WTC11 (cell line): ENCODE data around the gene AURKA. TPM values are rescaled to one million over a fixed set of nuclear protein-coding genes. Genes with fewer than 3 reads are reported as not detected.

Experiments
- ATAC-seq: fragments of 200-7000 bp; cut with Tn5 transposase; 2 replicates; pipeline ENCODE4 v1.10.0; 2021; ENCODE audit warnings: mild to moderate bottlenecking, moderate library complexity
- CTCF ChIA-PET: fragments of 300-600 bp; sonication (Branson Sonifier 250); formaldehyde crosslinking; loops from one replicate; lab custom pipeline; 2021; ENCODE audit warnings: antibody characterized with exemption; lab: Charles Lee
- POLR2A ChIA-PET: fragments of 350-600 bp; sonication (Branson Sonifier 250); formaldehyde crosslinking; loops from one replicate; lab custom pipeline; 2021; ENCODE audit warnings: antibody characterized with exemption; lab: Charles Lee
- DNase-seq: peaks from one replicate; pipeline ENCODE4 v3.0.0; 2021; ENCODE audit warnings: low spot score
- H3K27ac Mint-ChIP-seq: 2 replicates; pipeline ENCODE4 v1.8.0; 2021; ENCODE audit warnings: mixed read lengths
- H3K27me3 Mint-ChIP-seq: 2 replicates; pipeline ENCODE4 v1.8.0; 2021; ENCODE audit warnings: low read depth, mild to moderate bottlenecking, moderate library complexity, mixed read lengths
- H3K36me3 Mint-ChIP-seq: 2 replicates; pipeline ENCODE4 v1.8.0; 2021; ENCODE audit warnings: mixed read lengths
- H3K4me1 Mint-ChIP-seq: 2 replicates; pipeline ENCODE4 v1.8.0; 2022; ENCODE audit warnings: mixed read lengths
- H3K4me3 Mint-ChIP-seq: 2 replicates; pipeline ENCODE4 v1.8.0; 2021; ENCODE audit warnings: mild to moderate bottlenecking, moderate library complexity, mixed read lengths
- H3K9me3 Mint-ChIP-seq: 2 replicates; pipeline ENCODE4 v1.8.0; 2021; ENCODE audit warnings: mixed read lengths
- CBFB ChIP-seq: sonication (generic); formaldehyde crosslinking; IDR thresholded peaks from 2 replicates; pipeline ENCODE4 v1.8.1; 2022; ENCODE audit warnings: mild to moderate bottlenecking, low read depth, missing genetic modification reagents
- EMX1 ChIP-seq: fragments of 250-450 bp; sonication (Bioruptor Pico); IDR thresholded peaks from 2 replicates; pipeline ENCODE4 v1.8.0; 2021; ENCODE audit warnings: mild to moderate bottlenecking
- FOXJ3 ChIP-seq: sonication (generic); formaldehyde crosslinking; IDR thresholded peaks from 2 replicates; pipeline ENCODE4 v1.9.0; 2021; ENCODE audit warnings: missing genetic modification reagents, mild to moderate bottlenecking, borderline replicate concordance
- FOXK1 ChIP-seq: sonication (generic); formaldehyde crosslinking; IDR thresholded peaks from 2 replicates; pipeline ENCODE4 v1.8.0; 2022; ENCODE audit warnings: mild to moderate bottlenecking, moderate library complexity, missing genetic modification reagents
- HMGA2 ChIP-seq: fragments of 250-450 bp; sonication (Bioruptor Pico); IDR thresholded peaks from 2 replicates; pipeline ENCODE4 v1.4.0; 2021; ENCODE audit warnings: mild to moderate bottlenecking, moderate library complexity
- JAZF1 ChIP-seq: fragments of 250-450 bp; sonication (Bioruptor Pico); IDR thresholded peaks from 2 replicates; pipeline ENCODE4 v1.9.0; 2021; ENCODE audit warnings: moderate library complexity, mild to moderate bottlenecking, inconsistent platforms
- KAT7 ChIP-seq: sonication (generic); formaldehyde crosslinking; IDR thresholded peaks from 2 replicates; pipeline ENCODE4 v1.8.1; 2023; ENCODE audit warnings: missing genetic modification reagents, mild to moderate bottlenecking, borderline replicate concordance
- NFATC4 ChIP-seq: fragments of 250-450 bp; sonication (Bioruptor Pico); IDR thresholded peaks from 2 replicates; pipeline ENCODE4 v1.9.0; 2021; ENCODE audit warnings: mild to moderate bottlenecking
- OVOL2 ChIP-seq: fragments of 250-450 bp; sonication (Bioruptor Pico); IDR thresholded peaks from 2 replicates; pipeline ENCODE4 v1.9.0; 2021; ENCODE audit warnings: mild to moderate bottlenecking, borderline replicate concordance
- PRRX2 ChIP-seq: fragments of 250-450 bp; sonication (Bioruptor Pico); IDR thresholded peaks from 2 replicates; pipeline ENCODE4 v1.8.0; 2021; ENCODE audit warnings: mild to moderate bottlenecking
- SMAD3 ChIP-seq: sonication (generic); formaldehyde crosslinking; IDR thresholded peaks from 2 replicates; pipeline ENCODE4 v1.8.0; 2022; ENCODE audit warnings: missing genetic modification reagents, mild to moderate bottlenecking, borderline replicate concordance
- SMAD4 ChIP-seq: sonication (generic); formaldehyde crosslinking; IDR thresholded peaks from 2 replicates; pipeline ENCODE4 v1.8.0; 2022; ENCODE audit warnings: mild to moderate bottlenecking, missing genetic modification reagents
- SP1 ChIP-seq: sonication (generic); formaldehyde crosslinking; conservative IDR thresholded peaks from 2 replicates; pipeline ENCODE4 v1.8.1; 2022; ENCODE audit warnings: missing genetic modification reagents
- TEAD1 ChIP-seq: sonication (generic); formaldehyde crosslinking; IDR thresholded peaks from 2 replicates; pipeline ENCODE4 v1.8.0; 2022; ENCODE audit warnings: mild to moderate bottlenecking, missing genetic modification reagents
- ZNF396 ChIP-seq: fragments of 250-450 bp; sonication (Bioruptor Pico); IDR thresholded peaks from 2 replicates; pipeline ENCODE4 v1.8.0; 2021; ENCODE audit warnings: mild to moderate bottlenecking, moderate library complexity, borderline replicate concordance
- ZNF423 ChIP-seq: fragments of 250-450 bp; sonication (Bioruptor Pico); IDR thresholded peaks from 2 replicates; pipeline ENCODE4 v2.1.2; 2022; ENCODE audit warnings: mild to moderate bottlenecking, moderate library complexity
- total RNA-seq: library from RNA; stranded (reverse); gene quantifications from 3 replicates; pipeline ENCODE4 v1.2.3, GENCODE V29; 2021
- TF ChIP-seq, protein P1 (sequence below): fragments of 250-450 bp; sonication (Bioruptor Pico); IDR thresholded peaks from 2 replicates; pipeline ENCODE4 v1.9.0; 2021; ENCODE audit warnings: mild to moderate bottlenecking
- TF ChIP-seq, protein P2 (sequence below): sonication (generic); formaldehyde crosslinking; IDR thresholded peaks from 2 replicates; pipeline ENCODE4 v1.8.1; 2022; ENCODE audit warnings: low read depth, missing genetic modification reagents, borderline replicate concordance
- TF ChIP-seq, protein P3 (sequence below): sonication (generic); formaldehyde crosslinking; IDR thresholded peaks from 2 replicates; pipeline ENCODE4 v1.8.0; 2023; ENCODE audit warnings: missing genetic modification reagents, mild to moderate bottlenecking, borderline replicate concordance
- TF ChIP-seq, protein P4 (sequence below): sonication (generic); formaldehyde crosslinking; IDR thresholded peaks from 2 replicates; pipeline ENCODE4 v1.8.1; 2022; ENCODE audit warnings: low read depth, mild to moderate bottlenecking, moderate library complexity, missing genetic modification reagents, borderline replicate concordance
- TF ChIP-seq, protein P5 (sequence below): sonication (generic); formaldehyde crosslinking; IDR thresholded peaks from 2 replicates; pipeline ENCODE4 v1.8.0; 2022; ENCODE audit warnings: mild to moderate bottlenecking, missing genetic modification reagents
- TF ChIP-seq, protein P6 (sequence below): sonication (generic); formaldehyde crosslinking; IDR thresholded peaks from 2 replicates; pipeline ENCODE4 v1.8.1; 2022; ENCODE audit warnings: mild to moderate bottlenecking, missing genetic modification reagents, moderate library complexity, borderline replicate concordance
- TF ChIP-seq, protein P7 (sequence below): sonication (generic); formaldehyde crosslinking; IDR thresholded peaks from 2 replicates; pipeline ENCODE4 v1.8.1; 2023; ENCODE audit warnings: mild to moderate bottlenecking, missing genetic modification reagents

Gene AURKA
- total RNA-seq, 1 experiment from 2014 or later, result 103 TPM

DNA sequence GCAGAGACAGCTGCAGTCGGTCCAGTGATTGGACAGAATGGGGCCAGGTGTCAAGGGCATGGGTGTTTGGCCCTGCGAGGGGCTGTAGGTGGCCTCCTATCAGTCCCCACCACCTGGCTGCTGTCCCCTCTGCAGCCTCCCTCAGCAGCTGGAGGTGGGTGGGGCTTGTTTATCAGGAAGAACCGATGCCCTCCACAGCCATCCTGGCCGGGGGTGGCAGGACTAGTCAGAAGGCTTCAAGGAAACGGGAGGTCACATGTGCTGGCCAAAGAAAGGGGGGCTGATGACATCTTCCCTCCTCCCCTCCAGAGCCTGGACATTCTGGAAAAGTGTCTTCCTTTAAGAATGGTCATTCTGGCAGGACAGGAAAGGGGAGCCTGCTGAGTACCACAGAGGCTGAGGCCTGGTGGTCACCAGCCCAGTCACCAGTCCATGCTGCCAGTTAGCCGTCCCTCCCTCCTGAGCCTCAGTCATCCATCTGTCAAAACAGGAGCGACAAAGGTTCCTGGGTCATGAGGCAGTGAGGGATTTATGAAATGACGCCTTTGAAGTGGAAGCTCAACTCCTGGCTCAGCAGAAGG, 29.1 kb downstream of the AURKA start:
- H3K27me3 Mint-ChIP-seq, result peaks cover 23% of the 10 kb centered on the region
- CTCF ChIA-PET, result interaction anchor here (0.6 kb wide), 1 partner anchor 302 kb away, joined by 4 read pairs; no protein-coding TSS in a partner anchor
- peaks cover 24% of the 10 kb centered on the region for H3K4me1 Mint-ChIP-seq
- no peaks in the 10 kb centered on the region for H3K9me3 Mint-ChIP-seq
- TF ChIP-seq PRRX2 (CRISPR knock-in tag), result no peak
- no peak for TF ChIP-seq SMAD4 (CRISPR knock-in tag)
- no peak for TF ChIP-seq FOXK1 (CRISPR knock-in tag)
- TF ChIP-seq, protein P1, sequence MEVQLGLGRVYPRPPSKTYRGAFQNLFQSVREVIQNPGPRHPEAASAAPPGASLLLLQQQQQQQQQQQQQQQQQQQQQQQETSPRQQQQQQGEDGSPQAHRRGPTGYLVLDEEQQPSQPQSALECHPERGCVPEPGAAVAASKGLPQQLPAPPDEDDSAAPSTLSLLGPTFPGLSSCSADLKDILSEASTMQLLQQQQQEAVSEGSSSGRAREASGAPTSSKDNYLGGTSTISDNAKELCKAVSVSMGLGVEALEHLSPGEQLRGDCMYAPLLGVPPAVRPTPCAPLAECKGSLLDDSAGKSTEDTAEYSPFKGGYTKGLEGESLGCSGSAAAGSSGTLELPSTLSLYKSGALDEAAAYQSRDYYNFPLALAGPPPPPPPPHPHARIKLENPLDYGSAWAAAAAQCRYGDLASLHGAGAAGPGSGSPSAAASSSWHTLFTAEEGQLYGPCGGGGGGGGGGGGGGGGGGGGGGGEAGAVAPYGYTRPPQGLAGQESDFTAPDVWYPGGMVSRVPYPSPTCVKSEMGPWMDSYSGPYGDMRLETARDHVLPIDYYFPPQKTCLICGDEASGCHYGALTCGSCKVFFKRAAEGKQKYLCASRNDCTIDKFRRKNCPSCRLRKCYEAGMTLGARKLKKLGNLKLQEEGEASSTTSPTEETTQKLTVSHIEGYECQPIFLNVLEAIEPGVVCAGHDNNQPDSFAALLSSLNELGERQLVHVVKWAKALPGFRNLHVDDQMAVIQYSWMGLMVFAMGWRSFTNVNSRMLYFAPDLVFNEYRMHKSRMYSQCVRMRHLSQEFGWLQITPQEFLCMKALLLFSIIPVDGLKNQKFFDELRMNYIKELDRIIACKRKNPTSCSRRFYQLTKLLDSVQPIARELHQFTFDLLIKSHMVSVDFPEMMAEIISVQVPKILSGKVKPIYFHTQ, result no peak
- TF ChIP-seq EMX1, result no peak
- no peak for TF ChIP-seq KAT7 (CRISPR knock-in tag)
- no peak for TF ChIP-seq JAZF1 (CRISPR knock-in tag)
- TF ChIP-seq, protein P2, sequence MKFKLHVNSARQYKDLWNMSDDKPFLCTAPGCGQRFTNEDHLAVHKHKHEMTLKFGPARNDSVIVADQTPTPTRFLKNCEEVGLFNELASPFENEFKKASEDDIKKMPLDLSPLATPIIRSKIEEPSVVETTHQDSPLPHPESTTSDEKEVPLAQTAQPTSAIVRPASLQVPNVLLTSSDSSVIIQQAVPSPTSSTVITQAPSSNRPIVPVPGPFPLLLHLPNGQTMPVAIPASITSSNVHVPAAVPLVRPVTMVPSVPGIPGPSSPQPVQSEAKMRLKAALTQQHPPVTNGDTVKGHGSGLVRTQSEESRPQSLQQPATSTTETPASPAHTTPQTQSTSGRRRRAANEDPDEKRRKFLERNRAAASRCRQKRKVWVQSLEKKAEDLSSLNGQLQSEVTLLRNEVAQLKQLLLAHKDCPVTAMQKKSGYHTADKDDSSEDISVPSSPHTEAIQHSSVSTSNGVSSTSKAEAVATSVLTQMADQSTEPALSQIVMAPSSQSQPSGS (CRISPR knock-in tag), result no peak
- TF ChIP-seq FOXJ3 (CRISPR knock-in tag), result no peak
- TF ChIP-seq CBFB (CRISPR knock-in tag), result no peak
- no peak for TF ChIP-seq SP1
- TF ChIP-seq NFATC4 (CRISPR knock-in tag), result no peak
- TF ChIP-seq, protein P3, sequence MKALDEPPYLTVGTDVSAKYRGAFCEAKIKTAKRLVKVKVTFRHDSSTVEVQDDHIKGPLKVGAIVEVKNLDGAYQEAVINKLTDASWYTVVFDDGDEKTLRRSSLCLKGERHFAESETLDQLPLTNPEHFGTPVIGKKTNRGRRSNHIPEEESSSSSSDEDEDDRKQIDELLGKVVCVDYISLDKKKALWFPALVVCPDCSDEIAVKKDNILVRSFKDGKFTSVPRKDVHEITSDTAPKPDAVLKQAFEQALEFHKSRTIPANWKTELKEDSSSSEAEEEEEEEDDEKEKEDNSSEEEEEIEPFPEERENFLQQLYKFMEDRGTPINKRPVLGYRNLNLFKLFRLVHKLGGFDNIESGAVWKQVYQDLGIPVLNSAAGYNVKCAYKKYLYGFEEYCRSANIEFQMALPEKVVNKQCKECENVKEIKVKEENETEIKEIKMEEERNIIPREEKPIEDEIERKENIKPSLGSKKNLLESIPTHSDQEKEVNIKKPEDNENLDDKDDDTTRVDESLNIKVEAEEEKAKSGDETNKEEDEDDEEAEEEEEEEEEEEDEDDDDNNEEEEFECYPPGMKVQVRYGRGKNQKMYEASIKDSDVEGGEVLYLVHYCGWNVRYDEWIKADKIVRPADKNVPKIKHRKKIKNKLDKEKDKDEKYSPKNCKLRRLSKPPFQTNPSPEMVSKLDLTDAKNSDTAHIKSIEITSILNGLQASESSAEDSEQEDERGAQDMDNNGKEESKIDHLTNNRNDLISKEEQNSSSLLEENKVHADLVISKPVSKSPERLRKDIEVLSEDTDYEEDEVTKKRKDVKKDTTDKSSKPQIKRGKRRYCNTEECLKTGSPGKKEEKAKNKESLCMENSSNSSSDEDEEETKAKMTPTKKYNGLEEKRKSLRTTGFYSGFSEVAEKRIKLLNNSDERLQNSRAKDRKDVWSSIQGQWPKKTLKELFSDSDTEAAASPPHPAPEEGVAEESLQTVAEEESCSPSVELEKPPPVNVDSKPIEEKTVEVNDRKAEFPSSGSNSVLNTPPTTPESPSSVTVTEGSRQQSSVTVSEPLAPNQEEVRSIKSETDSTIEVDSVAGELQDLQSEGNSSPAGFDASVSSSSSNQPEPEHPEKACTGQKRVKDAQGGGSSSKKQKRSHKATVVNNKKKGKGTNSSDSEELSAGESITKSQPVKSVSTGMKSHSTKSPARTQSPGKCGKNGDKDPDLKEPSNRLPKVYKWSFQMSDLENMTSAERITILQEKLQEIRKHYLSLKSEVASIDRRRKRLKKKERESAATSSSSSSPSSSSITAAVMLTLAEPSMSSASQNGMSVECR (CRISPR knock-in tag), result no peak
- no peak for TF ChIP-seq TEAD1 (CRISPR knock-in tag)
- no peak for TF ChIP-seq ZNF423
- no peak for TF ChIP-seq HMGA2
- TF ChIP-seq ZNF396 (CRISPR knock-in tag), result no peak
- POLR2A ChIA-PET, result no interaction called here
- peaks cover 3% of the 10 kb centered on the region for H3K36me3 Mint-ChIP-seq
- DNase-seq, result no peak
- no peak overlapping the region for H3K27ac Mint-ChIP-seq
- no peak overlapping the region for H3K4me3 Mint-ChIP-seq
- ATAC-seq, result no peak

DNA sequence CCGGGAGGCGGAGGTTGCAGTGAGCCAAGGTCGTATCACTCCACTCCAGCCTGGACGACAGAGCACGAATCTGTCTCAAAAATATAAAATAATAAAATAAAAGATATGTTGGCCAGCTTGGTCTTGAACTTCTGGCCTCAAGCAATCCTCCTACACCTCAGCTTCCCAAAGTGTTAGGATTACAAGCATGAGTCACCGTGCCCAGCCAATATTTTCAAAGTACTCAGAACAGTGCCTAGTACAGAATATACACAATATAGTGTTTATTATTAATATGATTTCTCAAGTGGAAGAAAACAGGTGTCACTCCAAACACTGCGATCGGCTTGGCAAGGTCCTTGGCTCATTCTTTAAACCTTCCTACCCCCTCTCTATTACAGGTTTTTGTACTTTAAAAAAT, 30.1 kb downstream of the AURKA start:
- Mint-ChIP-seq H3K4me1 (peaks cover 24% of the 10 kb centered on the region), H3K27me3 (peaks cover 25% of the 10 kb centered on the region), H3K4me3 (no peak overlapping the region), H3K27ac (no peak overlapping the region), H3K9me3 (no peaks in the 10 kb centered on the region), H3K36me3 (peaks cover 3% of the 10 kb centered on the region)
- ATAC-seq, result no peak
- POLR2A ChIA-PET, result no interaction called here
- CTCF ChIA-PET, result no interaction called here
- DNase-seq, result no peak
- TF ChIP-seq OVOL2 (no peak), JAZF1 (CRISPR knock-in tag) (no peak), SMAD3 (no peak), EMX1 (no peak)
- TF ChIP-seq, protein P4, sequence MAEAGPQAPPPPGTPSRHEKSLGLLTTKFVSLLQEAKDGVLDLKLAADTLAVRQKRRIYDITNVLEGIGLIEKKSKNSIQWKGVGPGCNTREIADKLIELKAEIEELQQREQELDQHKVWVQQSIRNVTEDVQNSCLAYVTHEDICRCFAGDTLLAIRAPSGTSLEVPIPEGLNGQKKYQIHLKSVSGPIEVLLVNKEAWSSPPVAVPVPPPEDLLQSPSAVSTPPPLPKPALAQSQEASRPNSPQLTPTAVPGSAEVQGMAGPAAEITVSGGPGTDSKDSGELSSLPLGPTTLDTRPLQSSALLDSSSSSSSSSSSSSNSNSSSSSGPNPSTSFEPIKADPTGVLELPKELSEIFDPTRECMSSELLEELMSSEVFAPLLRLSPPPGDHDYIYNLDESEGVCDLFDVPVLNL (CRISPR knock-in tag), result no peak
- TF ChIP-seq, protein P5, sequence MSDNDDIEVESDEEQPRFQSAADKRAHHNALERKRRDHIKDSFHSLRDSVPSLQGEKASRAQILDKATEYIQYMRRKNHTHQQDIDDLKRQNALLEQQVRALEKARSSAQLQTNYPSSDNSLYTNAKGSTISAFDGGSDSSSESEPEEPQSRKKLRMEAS (CRISPR knock-in tag), result no peak
- TF ChIP-seq, protein P6, sequence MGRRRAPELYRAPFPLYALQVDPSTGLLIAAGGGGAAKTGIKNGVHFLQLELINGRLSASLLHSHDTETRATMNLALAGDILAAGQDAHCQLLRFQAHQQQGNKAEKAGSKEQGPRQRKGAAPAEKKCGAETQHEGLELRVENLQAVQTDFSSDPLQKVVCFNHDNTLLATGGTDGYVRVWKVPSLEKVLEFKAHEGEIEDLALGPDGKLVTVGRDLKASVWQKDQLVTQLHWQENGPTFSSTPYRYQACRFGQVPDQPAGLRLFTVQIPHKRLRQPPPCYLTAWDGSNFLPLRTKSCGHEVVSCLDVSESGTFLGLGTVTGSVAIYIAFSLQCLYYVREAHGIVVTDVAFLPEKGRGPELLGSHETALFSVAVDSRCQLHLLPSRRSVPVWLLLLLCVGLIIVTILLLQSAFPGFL, result no peak
- TF ChIP-seq, protein P7, sequence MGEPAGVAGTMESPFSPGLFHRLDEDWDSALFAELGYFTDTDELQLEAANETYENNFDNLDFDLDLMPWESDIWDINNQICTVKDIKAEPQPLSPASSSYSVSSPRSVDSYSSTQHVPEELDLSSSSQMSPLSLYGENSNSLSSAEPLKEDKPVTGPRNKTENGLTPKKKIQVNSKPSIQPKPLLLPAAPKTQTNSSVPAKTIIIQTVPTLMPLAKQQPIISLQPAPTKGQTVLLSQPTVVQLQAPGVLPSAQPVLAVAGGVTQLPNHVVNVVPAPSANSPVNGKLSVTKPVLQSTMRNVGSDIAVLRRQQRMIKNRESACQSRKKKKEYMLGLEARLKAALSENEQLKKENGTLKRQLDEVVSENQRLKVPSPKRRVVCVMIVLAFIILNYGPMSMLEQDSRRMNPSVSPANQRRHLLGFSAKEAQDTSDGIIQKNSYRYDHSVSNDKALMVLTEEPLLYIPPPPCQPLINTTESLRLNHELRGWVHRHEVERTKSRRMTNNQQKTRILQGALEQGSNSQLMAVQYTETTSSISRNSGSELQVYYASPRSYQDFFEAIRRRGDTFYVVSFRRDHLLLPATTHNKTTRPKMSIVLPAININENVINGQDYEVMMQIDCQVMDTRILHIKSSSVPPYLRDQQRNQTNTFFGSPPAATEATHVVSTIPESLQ (CRISPR knock-in tag), result no peak
